Gastrocnemius medialis (tissue), 4 donors: ENCODE measurements around the gene FBXO24. TPM values are rescaled to one million over a fixed set of nuclear protein-coding genes. Genes with fewer than 3 reads are reported as not detected.
A peak's percentile ranks its signal among the peaks of the same experiment; 100 is the strongest.

Experiments
- ATAC-seq, 2 donors: fragments of 150-250 bp; one replicate each; pipeline ENCODE4 v1.9.1; 2016
- DNase-seq, 2 donors: peaks; one replicate each; pipeline ENCODE4 v3.0.0-alpha.2; 2019
- H3K27ac ChIP-seq, 4 donors: fragments of 200-600 bp; sonication (generic); 1 replicate in 1 of 4; 2 replicates in 3 of 4; pipeline ENCODE4 v1.5.1; 2016 to 2018; ENCODE audit warnings: mild to moderate bottlenecking in 2 of 4, moderate library complexity in 1 of 4
- H3K27me3 ChIP-seq, 3 donors: fragments of 200-600 bp; sonication (generic) in 2 of 3; 1 replicate in 1 of 3; 2 replicates in 2 of 3; pipeline versions ENCODE4 v1.5.1 to v1.6.0; 2016 to 2019; ENCODE audit warnings: mild to moderate bottlenecking in 1 of 3, moderate library complexity in 1 of 3
- H3K36me3 ChIP-seq, 2 donors: fragments of 200-600 bp; sonication (generic) in 1 of 2; one replicate each; pipeline ENCODE4 v1.5.1; 2017 to 2018
- H3K4me1 ChIP-seq, 2 donors: fragments of 200-600 bp; sonication (generic) in 1 of 2; one replicate each; pipeline ENCODE4 v1.5.1; 2016 to 2017; ENCODE audit warnings: mild to moderate bottlenecking in 2 of 2
- H3K4me3 ChIP-seq, 4 donors: fragments of 200-600 bp; sonication (generic) in 3 of 4; 1 replicate in 1 of 4; 2 replicates in 3 of 4; pipeline ENCODE4 v1.5.1; 2016 to 2019; ENCODE audit warnings: mild to moderate bottlenecking in 2 of 4
- H3K9me3 ChIP-seq, 3 donors: fragments of 200-600 bp; sonication (generic) in 2 of 3; 1 replicate in 1 of 3; 2 replicates in 2 of 3; pipeline ENCODE4 v1.5.1; 2016 to 2019
- POLR2A ChIP-seq, 2 donors: fragments of 450-650 bp; IDR thresholded peaks; one replicate each; pipeline ENCODE4 v1.6.1; 2017; ENCODE audit warnings: antibody characterized with exemption in 2 of 2, mild to moderate bottlenecking in 2 of 2, moderate library complexity in 2 of 2
- in situ Hi-C, 4 donors: fragments of 200-750 bp; cut with MboI; loops; one replicate each; pipeline versions ENCODE4 v1.15.0 to v1.8.0; 2017; ENCODE audit warnings: low sequenced_read_pairs in 4 of 4
- intact Hi-C: fragments of 100-400 bp; cut with DNase I; formaldehyde crosslinking; loops from one replicate; pipeline ENCODE4 v1.15.1; 2023; ENCODE audit warnings: low total_unique reads
- total RNA-seq, 4 donors: library from RNA; depleted of rRNA; stranded (reverse); fragments of >200 nt; gene quantifications; one replicate each; pipeline versions ENCODE4 v1.1.0 to v1.2.3, GENCODE V29; 2016
- TF ChIP-seq, protein P1 (sequence below), 5 experiments: fragments of 450-650 bp in 3 of 5; fragments of 200-600 bp in 2 of 5; sonication (generic) in 2 of 5; IDR thresholded peaks in 4 of 5; conservative IDR thresholded peaks in 1 of 5; 1 replicate in 4 of 5; 2 replicates in 1 of 5; pipeline ENCODE4 v1.5.1; 2016 to 2019; ENCODE audit warnings: antibody characterized with exemption in 5 of 5, mild to moderate bottlenecking in 3 of 5, moderate library complexity in 3 of 5

FBXO24 gene
- total RNA-seq, 4 donors from 2014 or later = not detected

DNA sequence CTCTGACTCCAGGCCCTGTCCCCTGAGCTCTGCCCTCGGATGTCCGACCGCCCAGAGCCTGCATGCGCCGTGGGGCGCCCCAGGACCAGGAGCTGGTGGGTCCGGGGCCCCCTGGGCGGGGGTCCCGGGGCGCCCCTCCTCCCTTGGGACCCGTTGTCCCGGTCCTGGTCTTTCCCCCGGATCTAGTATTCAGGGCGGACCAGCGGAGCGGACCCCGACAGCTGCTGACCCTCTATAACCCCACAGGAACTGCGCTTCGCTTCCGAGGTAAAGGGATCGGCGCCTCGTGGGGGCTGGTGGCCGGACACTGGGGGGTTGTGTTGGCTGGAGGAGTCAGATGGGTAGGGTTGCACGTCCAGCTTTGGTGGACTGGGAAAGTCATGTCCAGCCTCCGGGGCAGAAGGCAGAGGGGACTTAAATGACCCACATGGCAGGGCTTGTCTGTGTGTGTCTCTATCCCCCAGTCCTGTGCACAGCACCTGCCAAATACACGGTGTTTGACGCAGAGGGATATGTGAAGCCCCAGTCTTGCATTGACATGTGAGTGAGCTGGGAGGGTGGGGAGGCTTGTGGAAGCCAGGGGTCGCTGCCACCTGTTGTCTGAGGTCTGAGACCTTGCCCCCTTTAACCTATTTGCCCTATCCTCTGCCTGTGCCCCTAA is 26.7 kb downstream of the FBXO24 start:
- intact Hi-C loops = loop anchor here (1.0 to 10.0 kb wide), 5 partner anchors 27 to 252 kb away; partner anchors contain the start of genes FBXO24, GIGYF1, GNB2 and LRCH4
- H3K4me1 ChIP-seq = peaks cover 0 to 14% of the 10 kb centered on the region in 2 donors
- ATAC-seq = no peak

GRCh38 chr7:100613412-100614175 is 27.5 kb downstream of the FBXO24 start:
- no peaks in the 10 kb centered on the region for H3K9me3 ChIP-seq
- peaks cover 0 to 14% of the 10 kb centered on the region in 2 donors for H3K4me1 ChIP-seq
- no peaks in the 10 kb centered on the region for H3K27me3 ChIP-seq
- intact Hi-C loops (loop anchor here (5.0 to 10.0 kb wide), 3 partner anchors 79 to 251 kb away; partner anchors contain the start of genes GIGYF1, POP7 and TRIP6), in situ Hi-C loops (no loop called here)
- no peak for ATAC-seq
- H3K36me3 ChIP-seq = no peaks in the 10 kb centered on the region
- peak overlapping the region in 2 of 4 donors; percentile 74 to 78 for H3K4me3 ChIP-seq
- TF ChIP-seq POLR2A (IDR thresholded peaks at IDR 0.05) = no peak
- TF ChIP-seq, protein P1, sequence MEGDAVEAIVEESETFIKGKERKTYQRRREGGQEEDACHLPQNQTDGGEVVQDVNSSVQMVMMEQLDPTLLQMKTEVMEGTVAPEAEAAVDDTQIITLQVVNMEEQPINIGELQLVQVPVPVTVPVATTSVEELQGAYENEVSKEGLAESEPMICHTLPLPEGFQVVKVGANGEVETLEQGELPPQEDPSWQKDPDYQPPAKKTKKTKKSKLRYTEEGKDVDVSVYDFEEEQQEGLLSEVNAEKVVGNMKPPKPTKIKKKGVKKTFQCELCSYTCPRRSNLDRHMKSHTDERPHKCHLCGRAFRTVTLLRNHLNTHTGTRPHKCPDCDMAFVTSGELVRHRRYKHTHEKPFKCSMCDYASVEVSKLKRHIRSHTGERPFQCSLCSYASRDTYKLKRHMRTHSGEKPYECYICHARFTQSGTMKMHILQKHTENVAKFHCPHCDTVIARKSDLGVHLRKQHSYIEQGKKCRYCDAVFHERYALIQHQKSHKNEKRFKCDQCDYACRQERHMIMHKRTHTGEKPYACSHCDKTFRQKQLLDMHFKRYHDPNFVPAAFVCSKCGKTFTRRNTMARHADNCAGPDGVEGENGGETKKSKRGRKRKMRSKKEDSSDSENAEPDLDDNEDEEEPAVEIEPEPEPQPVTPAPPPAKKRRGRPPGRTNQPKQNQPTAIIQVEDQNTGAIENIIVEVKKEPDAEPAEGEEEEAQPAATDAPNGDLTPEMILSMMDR (IDR thresholded peaks at IDR 0.05 in 4 of 5, conservative IDR thresholded peaks at IDR 0.05 in 1 of 5) = peak in 1 of 5 experiments; percentile 3
- no peak for DNase-seq
- H3K27ac ChIP-seq = no peak overlapping the region

More for the DNA sequence above, 26.7 kb downstream of the FBXO24 start:
- TF ChIP-seq, protein P1 (IDR thresholded peaks at IDR 0.05 in 4 of 5, conservative IDR thresholded peaks at IDR 0.05 in 1 of 5) = peak in 1 of 5 experiments; percentile 11
- TF ChIP-seq POLR2A (IDR thresholded peaks at IDR 0.05) = no peak
- Histone ChIP-seq H3K9me3 (no peaks in the 10 kb centered on the region), H3K27ac (peak overlapping the region; percentile 90 to 99 (median 96)), H3K4me3 (peak overlapping the region; percentile 69 to 91 (median 76)), H3K36me3 (no peaks in the 10 kb centered on the region), H3K27me3 (no peaks in the 10 kb centered on the region)
- no peak for DNase-seq
- in situ Hi-C loops = no loop called here

DNA sequence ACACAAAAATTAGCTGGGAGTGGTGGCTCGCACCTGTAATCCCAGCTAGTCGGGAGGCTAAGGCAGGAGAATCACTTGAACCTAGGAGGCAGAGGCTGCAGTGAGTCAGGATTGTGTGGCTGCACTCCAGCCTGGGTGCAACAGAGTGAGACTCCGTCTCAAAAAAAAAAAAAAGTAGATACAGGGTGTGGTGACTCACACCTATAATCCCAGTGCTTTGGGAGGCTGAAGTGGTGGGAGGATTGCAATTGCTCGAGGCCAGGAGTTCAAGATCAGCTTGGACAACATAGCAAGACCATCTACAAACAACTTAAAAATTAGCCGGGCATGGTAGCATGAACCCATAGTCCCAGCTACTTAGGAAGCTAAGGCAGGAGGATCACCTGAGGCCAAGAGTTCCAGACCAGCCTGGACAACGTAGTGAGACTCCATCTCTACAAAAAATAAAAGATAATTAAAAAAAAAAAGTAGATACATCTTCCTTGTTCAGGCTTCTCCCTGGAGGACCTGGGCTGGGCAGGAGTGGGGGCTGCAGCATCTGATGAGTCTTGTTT is 28.3 kb downstream of the FBXO24 start:
- no peaks in the 10 kb centered on the region for H3K36me3 ChIP-seq
- no peaks in the 10 kb centered on the region for H3K27me3 ChIP-seq
- DNase-seq (no peak), ATAC-seq (no peak)
- H3K4me3 ChIP-seq = no peak overlapping the region
- no peak overlapping the region for H3K27ac ChIP-seq
- in situ Hi-C loops (no loop called here), intact Hi-C loops (loop anchor here (5.0 to 10.0 kb wide), 3 partner anchors 78 to 250 kb away; partner anchors contain the start of genes GIGYF1, POP7 and TRIP6)
- peaks cover 0 to 14% of the 10 kb centered on the region in 2 donors for H3K4me1 ChIP-seq
- H3K9me3 ChIP-seq = no peaks in the 10 kb centered on the region
- TF ChIP-seq POLR2A (IDR thresholded peaks at IDR 0.05) = no peak
- TF ChIP-seq, protein P1 (IDR thresholded peaks at IDR 0.05 in 4 of 5, conservative IDR thresholded peaks at IDR 0.05 in 1 of 5) = no peak

DNA sequence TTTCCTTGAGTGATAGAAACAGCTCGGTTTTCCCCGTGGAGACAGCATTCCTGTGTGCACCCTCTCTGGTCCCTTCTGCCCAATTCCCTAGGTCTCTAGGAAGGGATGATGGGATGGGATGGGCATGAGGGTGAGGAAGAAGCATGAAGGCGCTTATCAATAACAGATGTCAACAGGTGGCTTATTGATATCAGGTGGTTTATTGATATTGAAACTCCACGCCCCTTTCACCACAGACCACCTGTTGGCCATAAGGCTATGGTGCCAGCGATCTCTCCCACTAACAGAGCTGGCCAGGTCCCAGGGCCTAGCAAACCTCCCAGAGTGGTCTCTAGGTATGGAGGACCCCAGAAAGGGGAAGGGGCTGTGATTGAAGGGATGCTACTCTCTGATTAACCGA is 34.1 kb downstream of the FBXO24 start:
- Histone ChIP-seq H3K4me3 (no peak overlapping the region), H3K27me3 (no peaks in the 10 kb centered on the region), H3K27ac (no peak overlapping the region), H3K4me1 (no peaks in the 10 kb centered on the region), H3K9me3 (no peaks in the 10 kb centered on the region), H3K36me3 (no peaks in the 10 kb centered on the region)
- in situ Hi-C loops (no loop called here), intact Hi-C loops (no loop called here)
- ATAC-seq (no peak), DNase-seq (no peak)
- TF ChIP-seq, protein P1 (IDR thresholded peaks at IDR 0.05 in 4 of 5, conservative IDR thresholded peaks at IDR 0.05 in 1 of 5) = no peak
- no peak for TF ChIP-seq POLR2A (IDR thresholded peaks at IDR 0.05)
